Kidney epithelial cell (primary cell): ENCODE data around the gene VTI1A. TPM values are rescaled to one million over a fixed set of nuclear protein-coding genes. Genes with fewer than 3 reads are reported as not detected.

Experiments
- DNase-seq: peaks from one replicate; pipeline ENCODE4 v3.0.0-alpha.2; 2010; ENCODE audit warnings: low read depth
- H3K27me3 ChIP-seq: 2 replicates; pipeline ENCODE4 v1.6.0; 2011; ENCODE audit warnings: low read length; ENCODE audit not compliant: control insufficient read depth, insufficient read depth
- H3K36me3 ChIP-seq: 2 replicates; pipeline ENCODE4 v1.5.1; 2011; ENCODE audit warnings: low read length; ENCODE audit not compliant: control insufficient read depth, insufficient read depth
- H3K4me3 ChIP-seq: 2 replicates; pipeline ENCODE4 v1.5.1; 2011; ENCODE audit warnings: low read depth, mild to moderate bottlenecking, control low read depth, low read length
- total RNA-seq: library from RNA; depleted of rRNA; stranded (reverse); fragments of >200 nt; gene quantifications from 2 replicates; pipeline ENCODE4 v1.2.3, GENCODE V29; 2015
- TF ChIP-seq, protein P1 (sequence below): IDR thresholded peaks from 2 replicates; pipeline ENCODE4 v1.5.1; 2011; ENCODE audit warnings: mild to moderate bottlenecking, moderate library complexity, low read length, control low read depth, inconsistent platforms; ENCODE audit not compliant: insufficient read depth, poor library complexity, severe bottlenecking

VTI1A gene
- total RNA-seq, 1 donor from 2014 or later: 45.7 TPM

DNA sequence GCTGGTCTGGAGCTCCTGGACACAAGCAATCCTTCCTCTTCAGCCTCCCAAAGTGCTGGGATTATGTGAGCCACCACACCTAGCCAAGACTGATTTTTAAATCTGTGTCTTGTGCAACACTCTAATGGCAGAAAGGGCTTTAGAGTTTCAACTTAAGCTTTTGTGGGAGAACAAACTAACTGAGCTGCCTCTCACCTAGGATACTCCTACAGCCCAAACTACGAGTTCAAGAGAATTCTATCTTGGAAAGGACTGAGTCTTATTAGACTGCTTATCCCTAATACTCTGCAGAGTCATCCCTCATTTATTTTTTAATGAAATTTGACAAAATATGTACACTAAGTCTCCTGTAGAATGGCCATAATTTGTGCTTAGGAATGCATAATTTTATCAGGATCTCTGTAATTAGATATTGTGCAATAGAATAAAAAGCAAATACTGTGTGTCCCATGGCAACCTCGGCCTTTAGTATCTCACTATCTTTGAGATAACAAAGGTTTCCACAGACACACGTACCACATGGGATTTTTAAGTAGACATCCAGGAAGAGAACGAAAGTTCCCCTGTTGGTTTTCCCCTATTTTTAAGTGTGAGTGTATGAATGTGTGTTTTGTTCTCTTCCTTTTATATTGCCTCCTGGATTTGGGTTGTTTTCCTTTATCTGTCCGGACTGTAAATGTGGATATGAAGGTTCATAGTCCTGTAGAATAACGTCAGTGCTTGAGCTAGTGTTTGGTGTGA lies 303.6 kb downstream of the VTI1A start:
- no peak overlapping the region for H3K4me3 ChIP-seq
- DNase-seq: no peak
- H3K36me3 ChIP-seq: no peaks in the 10 kb centered on the region
- H3K27me3 ChIP-seq: no peaks in the 10 kb centered on the region
- TF ChIP-seq, protein P1, sequence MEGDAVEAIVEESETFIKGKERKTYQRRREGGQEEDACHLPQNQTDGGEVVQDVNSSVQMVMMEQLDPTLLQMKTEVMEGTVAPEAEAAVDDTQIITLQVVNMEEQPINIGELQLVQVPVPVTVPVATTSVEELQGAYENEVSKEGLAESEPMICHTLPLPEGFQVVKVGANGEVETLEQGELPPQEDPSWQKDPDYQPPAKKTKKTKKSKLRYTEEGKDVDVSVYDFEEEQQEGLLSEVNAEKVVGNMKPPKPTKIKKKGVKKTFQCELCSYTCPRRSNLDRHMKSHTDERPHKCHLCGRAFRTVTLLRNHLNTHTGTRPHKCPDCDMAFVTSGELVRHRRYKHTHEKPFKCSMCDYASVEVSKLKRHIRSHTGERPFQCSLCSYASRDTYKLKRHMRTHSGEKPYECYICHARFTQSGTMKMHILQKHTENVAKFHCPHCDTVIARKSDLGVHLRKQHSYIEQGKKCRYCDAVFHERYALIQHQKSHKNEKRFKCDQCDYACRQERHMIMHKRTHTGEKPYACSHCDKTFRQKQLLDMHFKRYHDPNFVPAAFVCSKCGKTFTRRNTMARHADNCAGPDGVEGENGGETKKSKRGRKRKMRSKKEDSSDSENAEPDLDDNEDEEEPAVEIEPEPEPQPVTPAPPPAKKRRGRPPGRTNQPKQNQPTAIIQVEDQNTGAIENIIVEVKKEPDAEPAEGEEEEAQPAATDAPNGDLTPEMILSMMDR: no peak

DNA sequence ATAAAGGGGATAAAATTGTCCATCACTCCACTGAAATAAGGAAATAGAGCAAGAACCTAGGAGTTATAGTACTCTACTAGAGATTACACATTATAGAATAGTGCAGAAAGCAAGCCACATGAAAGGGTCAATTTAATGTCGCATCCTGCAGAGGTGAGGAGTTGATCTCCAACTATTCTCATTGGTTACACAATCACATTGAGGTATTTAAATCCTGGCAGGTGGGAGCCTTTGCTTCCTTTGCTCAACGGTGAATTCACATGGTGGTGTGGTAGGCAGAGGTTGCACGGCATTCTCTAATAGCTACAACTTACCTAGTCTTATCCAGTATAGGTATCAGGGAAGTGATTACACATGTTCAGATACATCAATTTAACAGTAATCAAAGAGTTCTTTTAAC lies 304.6 kb downstream of the VTI1A start:
- Histone ChIP-seq H3K27me3 (no peaks in the 10 kb centered on the region), H3K4me3 (no peak overlapping the region), H3K36me3 (no peaks in the 10 kb centered on the region)
- TF ChIP-seq, protein P1: no peak
- DNase-seq: no peak

DNA sequence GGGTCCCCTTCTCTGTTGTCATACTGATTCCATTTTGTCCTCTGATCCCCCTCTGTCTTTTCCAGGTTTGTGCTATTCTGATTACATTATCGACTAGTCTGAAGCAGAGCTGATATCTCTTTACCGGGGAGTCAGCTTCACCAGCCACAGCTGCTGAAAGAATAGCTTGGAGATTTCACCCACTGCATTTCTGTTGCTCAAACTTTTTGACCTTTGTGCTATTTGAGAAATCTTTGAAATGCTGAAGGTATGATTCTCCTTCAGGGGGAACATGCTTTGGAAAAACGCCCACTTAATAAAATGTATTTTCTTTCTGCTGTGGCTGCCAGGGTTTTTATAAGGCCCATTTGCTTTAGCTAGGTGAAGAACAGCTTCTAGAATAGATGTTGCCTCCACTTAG lies 305.3 kb downstream of the VTI1A start:
- Histone ChIP-seq H3K27me3 (no peaks in the 10 kb centered on the region), H3K4me3 (no peak overlapping the region), H3K36me3 (no peaks in the 10 kb centered on the region)
- TF ChIP-seq, protein P1: no peak
- DNase-seq: no peak

DNA sequence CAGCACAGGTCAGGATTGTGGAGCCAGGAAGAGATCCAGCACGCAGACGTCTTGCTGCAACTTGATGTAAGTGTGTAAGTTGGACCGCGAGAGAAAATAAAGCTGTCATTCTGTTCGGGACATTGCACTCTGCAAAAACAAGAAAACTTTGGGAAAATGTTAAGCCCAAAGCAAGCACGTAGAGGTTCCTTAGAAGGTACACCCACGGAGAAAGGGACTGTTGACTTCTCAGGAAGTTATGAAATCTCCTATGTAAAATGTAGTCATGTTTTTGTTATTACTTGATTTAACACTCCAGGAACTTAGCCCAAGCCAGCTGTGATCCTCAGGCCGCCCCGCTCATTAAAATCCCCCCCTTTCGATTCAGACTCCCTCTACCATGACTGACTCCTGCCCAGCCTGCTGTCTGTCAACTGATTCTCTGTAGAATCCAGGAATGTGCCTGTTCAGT lies 307.0 kb downstream of the VTI1A start:
- Histone ChIP-seq H3K4me3 (no peak overlapping the region), H3K27me3 (no peaks in the 10 kb centered on the region), H3K36me3 (no peaks in the 10 kb centered on the region)
- TF ChIP-seq, protein P1: no peak
- no peak for DNase-seq

DNA sequence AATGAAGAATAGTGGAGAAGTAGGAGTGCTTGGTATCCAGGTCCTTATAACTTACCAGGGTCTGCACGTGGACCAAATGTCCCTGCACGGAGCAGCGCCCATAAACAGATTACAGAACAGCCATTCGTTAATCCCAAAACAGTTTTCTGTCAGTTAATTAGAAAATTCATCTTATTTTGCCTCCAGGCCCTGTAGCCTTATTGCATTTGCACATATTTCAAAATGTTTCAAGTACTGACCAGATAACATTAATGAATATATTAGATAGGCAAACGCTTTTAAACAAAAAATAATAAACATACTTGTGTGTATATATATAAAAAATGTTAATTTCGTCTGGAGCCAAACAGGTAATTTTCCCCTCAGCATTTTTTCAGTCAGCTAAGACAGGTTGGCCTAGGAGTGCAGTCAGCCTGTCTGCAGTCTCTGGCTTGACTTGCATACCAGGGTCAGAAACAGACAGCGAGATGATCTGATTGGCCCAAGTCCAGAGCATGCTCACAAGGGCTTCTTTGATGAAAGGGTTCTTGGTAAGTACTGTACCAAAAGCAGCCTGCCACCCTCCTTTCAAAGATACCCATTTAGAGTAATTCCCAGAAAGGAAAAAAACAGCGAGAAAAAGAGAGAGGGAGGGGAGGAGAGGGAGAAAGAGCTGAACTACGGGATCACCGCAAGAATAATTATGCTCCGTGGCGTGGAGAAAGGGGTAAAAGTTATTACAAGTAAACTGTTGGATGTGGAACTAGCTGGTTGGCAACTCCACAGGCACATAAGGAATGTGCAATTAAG lies 308.6 kb downstream of the VTI1A start:
- H3K4me3 ChIP-seq: no peak overlapping the region
- no peak for DNase-seq
- TF ChIP-seq, protein P1: no peak
- H3K27me3 ChIP-seq: no peaks in the 10 kb centered on the region
- no peaks in the 10 kb centered on the region for H3K36me3 ChIP-seq

DNA sequence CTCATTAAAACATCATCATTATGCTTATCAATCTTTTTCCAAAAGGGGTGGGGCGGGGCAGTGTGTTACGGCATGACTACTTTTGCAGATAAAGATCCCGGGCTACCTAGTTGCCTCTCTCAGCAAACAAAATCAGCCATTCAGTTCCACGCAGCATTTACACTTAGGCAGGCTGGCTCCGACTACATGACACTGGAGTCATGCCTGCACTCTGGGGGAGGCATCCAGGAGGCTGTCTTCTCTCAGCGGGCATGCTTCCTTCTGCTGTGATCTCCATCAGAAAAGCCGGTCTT lies 309.2 kb downstream of the VTI1A start:
- no peak overlapping the region for H3K4me3 ChIP-seq
- TF ChIP-seq, protein P1: no peak
- H3K27me3 ChIP-seq: no peaks in the 10 kb centered on the region
- no peak for DNase-seq
- no peaks in the 10 kb centered on the region for H3K36me3 ChIP-seq
